ENCODE measurements around the gene FAM24A. TPM values are rescaled to one million over a fixed set of nuclear protein-coding genes. Genes with fewer than 3 reads are reported as not detected.
"Not testable (repeated sequence)": the region's sequence is repeated elsewhere in the genome, so short reads cannot be mapped to it uniquely, and the experiment has no call there.

The FAM24A gene
- not detected for polyA plus RNA-seq (ENCODE audit: insufficient read length in 4 of 4)

GRCh38 chr10:122910310-122910709 is at the start of gene FAM24A:
FAM24A (plus strand) TSS chr10:122910610; CDS start chr10:122911635, 1,025 bp downstream.
- no peak for DNase-seq (ENCODE audit: low read depth in 4 of 4, low spot score in 2 of 4)

GRCh38 chr10:122861711-122862161 is 48.7 kb upstream of the FAM24A start:
- DNase-seq (ENCODE audit: low read depth in 4 of 4, low spot score in 2 of 4) = no peak

GRCh38 chr10:122863216-122864193 is 46.9 kb upstream of the FAM24A start:
- no peak for DNase-seq (ENCODE audit: low read depth in 4 of 4, low spot score in 2 of 4)

GRCh38 chr10:122864194-122864592 is 46.2 kb upstream of the FAM24A start:
- DNase-seq (ENCODE audit: low read depth in 4 of 4, low spot score in 2 of 4) = no peak

- no peak for DNase-seq (ENCODE audit: low read depth in 4 of 4, low spot score in 2 of 4)
Measured at GRCh38 chr10:122864901-122865300, 45.5 kb upstream of the FAM24A start.

- DNase-seq (ENCODE audit: low read depth in 4 of 4, low spot score in 2 of 4) = not testable (repeated sequence)
Measured at GRCh38 chr10:122866757-122867482, 43.5 kb upstream of the FAM24A start.

GRCh38 chr10:122868768-122869167 is 41.6 kb upstream of the FAM24A start:
- DNase-seq (ENCODE audit: low read depth in 4 of 4, low spot score in 2 of 4) = not testable (repeated sequence)

GRCh38 chr10:122871947-122872346 is 38.5 kb upstream of the FAM24A start:
- DNase-seq (ENCODE audit: low read depth in 4 of 4, low spot score in 2 of 4) = not testable (repeated sequence)

- DNase-seq (ENCODE audit: low read depth in 4 of 4, low spot score in 2 of 4) = no peak
Measured at GRCh38 chr10:122875843-122876466, 34.5 kb upstream of the FAM24A start.

GRCh38 chr10:122876467-122876855 is 33.9 kb upstream of the FAM24A start:
- no peak for DNase-seq (ENCODE audit: low read depth in 4 of 4, low spot score in 2 of 4)

- DNase-seq (ENCODE audit: low read depth in 4 of 4, low spot score in 2 of 4) = no peak
Measured at GRCh38 chr10:122877264-122877663, 33.1 kb upstream of the FAM24A start.

- peak in 1 of 4 donors; percentile 1 for DNase-seq (ENCODE audit: low read depth in 4 of 4, low spot score in 2 of 4)
Measured at GRCh38 chr10:122878799-122879338, 31.5 kb upstream of the FAM24A start.

- DNase-seq (ENCODE audit: low read depth in 4 of 4, low spot score in 2 of 4) = peak; percentile 91 to 98 (median 94)
Measured at GRCh38 chr10:122879339-122880273, 30.8 kb upstream of the FAM24A start, which contains the start of gene FAM24B. FAM24B (minus strand) TSS chr10:122879581; CDS start chr10:122850515, 29,066 bp downstream.

GRCh38 chr10:122882766-122883165 is 27.6 kb upstream of the FAM24A start:
- no peak for DNase-seq (ENCODE audit: low read depth in 4 of 4, low spot score in 2 of 4)

GRCh38 chr10:122884166-122884565 is 26.2 kb upstream of the FAM24A start:
- DNase-seq (ENCODE audit: low read depth in 4 of 4, low spot score in 2 of 4) = no peak

- no peak for DNase-seq (ENCODE audit: low read depth in 4 of 4, low spot score in 2 of 4)
Measured at GRCh38 chr10:122894261-122894944, 16.0 kb upstream of the FAM24A start.

GRCh38 chr10:122903861-122904260 is 6.5 kb upstream of the FAM24A start:
- not testable (repeated sequence) for DNase-seq (ENCODE audit: low read depth in 4 of 4, low spot score in 2 of 4)

GRCh38 chr10:122911889-122912484 is 1.6 kb downstream of the FAM24A start:
- peak; percentile 41 to 67 (median 48) for DNase-seq (ENCODE audit: low read depth in 4 of 4, low spot score in 2 of 4)
